GM12874 (cell line): Measurements from ENCODE around the gene UCN2.

Source experiments
- CTCF ChIP-seq: IDR thresholded peaks from 2 replicates; pipeline ENCODE4 v1.5.1; 2011; ENCODE audit warnings: low read depth, mild to moderate bottlenecking, control low read depth, low read length, moderate library complexity; ENCODE audit not compliant: insufficient read depth

Gene UCN2

GRCh38 chr3:48552111-48552951 lies 11.2 kb downstream of the UCN2 start:
- no peak for TF ChIP-seq CTCF

- TF ChIP-seq CTCF, result peak; percentile 95
Observed at GRCh38 chr3:48548729-48549705, 14.6 kb downstream of the UCN2 start.

DNA sequence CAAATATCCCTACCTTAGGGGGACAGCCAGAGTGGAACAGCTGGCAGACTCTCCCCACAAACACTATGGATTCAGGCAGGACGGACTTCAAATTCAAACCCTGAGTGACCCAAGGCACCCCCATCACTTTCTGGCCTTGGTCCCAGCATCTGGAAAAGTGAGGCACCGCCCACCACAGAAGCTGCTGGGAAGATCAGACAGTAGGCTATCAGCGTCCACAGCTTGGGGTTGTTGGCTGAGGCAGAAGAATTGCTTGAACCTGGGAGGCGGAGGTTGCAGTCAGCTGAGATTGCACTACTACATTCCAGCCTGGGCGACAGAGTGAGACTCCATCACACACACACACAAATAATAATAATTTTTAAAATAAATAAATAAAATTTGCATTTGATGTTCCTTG lies 15.5 kb downstream of the UCN2 start:
- no peak for TF ChIP-seq CTCF

DNA sequence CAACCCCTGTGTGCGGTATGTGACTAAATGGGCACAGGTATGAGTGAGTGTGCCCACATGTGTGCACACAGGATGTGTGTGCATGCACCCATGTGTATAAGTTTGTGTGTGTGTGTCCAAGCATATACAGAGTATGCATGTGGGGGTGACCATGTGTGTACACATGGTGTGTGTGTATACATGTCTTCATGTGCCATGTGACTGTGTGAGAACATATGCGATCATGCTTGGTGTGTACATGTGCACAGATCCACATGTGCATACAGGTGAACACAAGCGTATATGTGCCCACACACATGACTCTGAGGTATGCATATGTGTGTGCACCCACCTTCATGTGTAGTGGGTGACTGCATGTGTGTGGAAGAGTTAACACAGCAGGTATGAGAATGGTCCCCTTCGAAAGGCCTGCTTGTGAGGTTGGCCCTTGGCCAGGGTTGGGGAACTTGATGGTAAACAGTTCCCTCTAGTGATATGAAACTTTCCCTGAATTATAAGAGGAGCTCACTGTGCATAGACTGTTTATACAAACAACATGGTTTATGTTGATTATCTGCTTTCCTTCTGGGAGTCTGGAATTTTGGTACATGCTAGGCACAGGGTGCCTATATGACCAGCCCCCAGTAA lies 17.3 kb downstream of the UCN2 start:
- TF ChIP-seq CTCF, result no peak

DNA sequence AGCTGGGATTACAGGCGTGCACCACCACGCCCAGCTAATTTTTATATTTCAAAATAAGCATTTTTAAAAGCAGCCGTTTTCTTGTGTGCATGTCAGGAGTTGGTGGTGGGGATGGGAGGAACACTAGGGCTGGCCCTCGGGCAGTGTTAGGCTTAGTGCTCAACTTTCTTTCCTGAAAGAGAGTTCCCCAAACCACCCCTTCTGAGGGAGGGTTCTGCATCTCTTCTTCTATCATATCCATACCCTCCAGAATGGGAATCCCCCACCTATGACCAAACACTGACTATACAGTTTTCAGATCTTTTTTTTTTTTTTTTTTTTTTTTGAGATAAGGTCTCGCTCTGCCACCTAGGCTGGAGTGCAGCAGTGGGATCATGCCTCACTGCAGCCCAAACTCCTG lies 19.4 kb downstream of the UCN2 start:
- no peak for TF ChIP-seq CTCF

DNA sequence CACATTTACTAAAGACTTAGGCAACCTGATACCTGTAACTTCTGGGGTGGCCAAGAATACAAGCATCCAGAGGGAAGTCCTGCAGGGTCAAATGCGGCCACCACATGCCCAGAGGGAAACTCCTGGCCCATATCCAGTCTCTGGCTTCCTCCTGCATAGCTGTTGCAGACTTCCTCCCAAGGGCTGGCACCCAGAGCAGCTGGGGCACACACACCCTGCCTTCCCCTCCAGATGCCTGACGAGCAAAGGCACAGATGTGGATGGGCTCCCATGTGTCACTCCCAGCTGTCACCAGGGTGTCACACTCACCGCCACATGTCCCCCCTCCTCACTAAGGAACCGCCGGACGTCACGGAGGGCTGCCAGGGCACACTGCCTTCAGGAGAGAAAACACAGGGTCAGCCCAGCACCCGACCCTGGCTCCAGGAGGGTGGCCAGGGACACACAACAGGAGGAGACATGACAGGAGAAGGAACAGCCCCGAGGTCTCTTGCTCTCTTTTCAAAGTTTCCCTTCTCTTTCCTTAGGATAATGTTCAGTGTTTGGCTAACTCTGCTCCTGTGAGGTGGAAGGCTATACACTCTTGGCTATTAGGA lies 20.2 kb downstream of the UCN2 start:
- TF ChIP-seq CTCF, result no peak
